ENCODE results near the gene APOA4. TPM values are rescaled to one million over a fixed set of nuclear protein-coding genes. Genes with fewer than 3 reads are reported as not detected.

The APOA4 gene
- total RNA-seq, 4 donors from 2014 or later = 0.26 to 0.40 TPM; not detected in 2

GRCh38 chr11:116830184-116830912, 7.2 kb upstream of the APOA4 start:
- intact Hi-C loops (cut with DNase I) = no loop called here
- no peaks in the 10 kb centered on the region for H3K9me3 ChIP-seq
- no peaks in the 10 kb centered on the region for H3K27me3 ChIP-seq
- H3K36me3 ChIP-seq = no peaks in the 10 kb centered on the region
- DNase-seq (ENCODE audit: extremely low spot score) = no peak
- peaks cover 7 to 8% (median 8%) of the 10 kb centered on the region in 4 donors for H3K4me1 ChIP-seq
- WGBS = 93% methylated on average over 9 of the region's 17 CpGs
- H3K4me3 ChIP-seq = no peak overlapping the region
- H3K27ac ChIP-seq (replicated peaks in 1 of 4) = no peak overlapping the region
- TF ChIP-seq POLR2A (IDR thresholded peaks at IDR 0.05; ENCODE audit: low read depth) = no peak
- no peak for TF ChIP-seq CTCF (IDR thresholded peaks at IDR 0.05)
- no peak for TF ChIP-seq POLR2AphosphoS5 (IDR thresholded peaks at IDR 0.05)
- TF ChIP-seq EP300 (IDR thresholded peaks at IDR 0.05) = no peak

GRCh38 chr11:116829525-116830183, 6.5 kb upstream of the APOA4 start, which contains the start of gene APOC3:
Gene APOC3, plus strand, starts transcription at chr11:116829907. Its CDS starts 676 bp downstream, at chr11:116830583.
- Histone ChIP-seq H3K4me1 (peaks cover 0 to 1% (median 1%) of the 10 kb centered on the region in 4 donors), H3K27ac (replicated peaks in 1 of 4) (no peak within 1 kb of the TSS), H3K36me3 (no peaks in the 10 kb centered on the region), H3K9me3 (no peaks in the 10 kb centered on the region), H3K27me3 (no peaks in the 10 kb centered on the region), H3K4me3 (no peak within 1 kb of the TSS)
- intact Hi-C loops (cut with DNase I) = no loop called here
- 77% methylated on average over 7 of the region's 9 CpGs for WGBS
- DNase-seq (ENCODE audit: extremely low spot score) = no peak
- no peak for TF ChIP-seq POLR2AphosphoS5 (IDR thresholded peaks at IDR 0.05)
- TF ChIP-seq EP300 (IDR thresholded peaks at IDR 0.05) = no peak
- no peak for TF ChIP-seq CTCF (IDR thresholded peaks at IDR 0.05)
- TF ChIP-seq POLR2A (IDR thresholded peaks at IDR 0.05; ENCODE audit: low read depth) = no peak

- Histone ChIP-seq H3K36me3 (no peaks in the 10 kb centered on the region), H3K4me3 (no peak overlapping the region), H3K27ac (replicated peaks in 1 of 4) (no peak overlapping the region), H3K27me3 (no peaks in the 10 kb centered on the region), H3K4me1 (no peaks in the 10 kb centered on the region), H3K9me3 (no peaks in the 10 kb centered on the region)
- TF ChIP-seq POLR2AphosphoS5 (IDR thresholded peaks at IDR 0.05) (no peak), POLR2A (IDR thresholded peaks at IDR 0.05; ENCODE audit: low read depth) (no peak), EP300 (IDR thresholded peaks at IDR 0.05) (no peak), CTCF (IDR thresholded peaks at IDR 0.05) (no peak)
- intact Hi-C loops (cut with DNase I) = no loop called here
- WGBS = 79% methylated on average over 13 of the region's 16 CpGs
- DNase-seq (ENCODE audit: extremely low spot score) = no peak
These were observed 5.8 kb upstream of the APOA4 start for GRCh38 chr11:116828632-116829524.

GRCh38 chr11:116827461-116827860, 4.4 kb upstream of the APOA4 start:
- intact Hi-C loops (cut with DNase I) = no loop called here
- DNase-seq (ENCODE audit: extremely low spot score) = no peak
- no peaks in the 10 kb centered on the region for H3K9me3 ChIP-seq
- H3K36me3 ChIP-seq = no peaks in the 10 kb centered on the region
- no peak overlapping the region for H3K4me3 ChIP-seq
- 90% methylated on average over 6 of the region's 6 CpGs for WGBS
- H3K27me3 ChIP-seq = no peaks in the 10 kb centered on the region
- no peak overlapping the region for H3K27ac ChIP-seq (replicated peaks in 1 of 4)
- no peak for TF ChIP-seq POLR2A (IDR thresholded peaks at IDR 0.05; ENCODE audit: low read depth)
- TF ChIP-seq EP300 (IDR thresholded peaks at IDR 0.05) = no peak
- TF ChIP-seq CTCF (IDR thresholded peaks at IDR 0.05) = no peak
- no peak for TF ChIP-seq POLR2AphosphoS5 (IDR thresholded peaks at IDR 0.05)
- no peaks in the 10 kb centered on the region for H3K4me1 ChIP-seq
